CD14-positive monocyte (primary cell): ENCODE results near the gene GALK2. TPM values are rescaled to one million over a fixed set of nuclear protein-coding genes. Genes with fewer than 3 reads are reported as not detected.

Source experiments
- DNase-seq, 3 donors: peaks; one replicate each; pipeline ENCODE4 v3.0.0-alpha.2; 2011 to 2022
- H2AFZ ChIP-seq: 2 replicates; pipeline ENCODE4 v1.6.0; 2012; ENCODE audit warnings: mild to moderate bottlenecking, low read depth, low read length, inconsistent platforms; ENCODE audit not compliant: insufficient read depth, poor library complexity, severe bottlenecking
- H3K27ac ChIP-seq, 2 donors: 1 replicate in 1 of 2; 2 replicates in 1 of 2; pipeline ENCODE4 v1.5.1; 2012 to 2013; ENCODE audit warnings: low read length in 2 of 2, control low read depth in 1 of 2, inconsistent platforms in 1 of 2, low read depth in 1 of 2, mild to moderate bottlenecking in 1 of 2
- H3K27me3 ChIP-seq, 2 donors: one replicate each; pipeline versions ENCODE4 v1.6.0 to v1.6.1; 2011 to 2013; ENCODE audit warnings: low read length in 2 of 2; ENCODE audit not compliant: control insufficient read depth in 2 of 2, insufficient read depth in 2 of 2
- H3K36me3 ChIP-seq, 2 donors: replicated peaks in 1 of 2; 1 replicate in 1 of 2; 2 replicates in 1 of 2; pipeline versions ENCODE4 v1.5.1 to v1.6.1; 2012 to 2013; ENCODE audit warnings: low read length in 2 of 2, control low read depth in 1 of 2, inconsistent platforms in 1 of 2, mild to moderate bottlenecking in 1 of 2; ENCODE audit not compliant: insufficient read depth in 2 of 2, control insufficient read depth in 1 of 2
- H3K4me1 ChIP-seq, 2 donors: 1 replicate in 1 of 2; 2 replicates in 1 of 2; pipeline versions ENCODE4 v1.5.1 to v1.6.1; 2012 to 2013; ENCODE audit warnings: low read length in 2 of 2, control low read depth in 1 of 2, inconsistent platforms in 1 of 2, mild to moderate bottlenecking in 1 of 2, moderate library complexity in 1 of 2; ENCODE audit not compliant: insufficient read depth in 2 of 2, control insufficient read depth in 1 of 2
- H3K4me2 ChIP-seq: replicated peaks from 2 replicates; pipeline ENCODE3; 2012; ENCODE audit warnings: low read length, moderate library complexity, mild to moderate bottlenecking; ENCODE audit not compliant: poor library complexity, severe bottlenecking; ENCODE audit errors: extremely low read depth
- H3K4me3 ChIP-seq, 3 experiments: fragments of 200-600 bp in 1 of 3; sonication (generic) in 1 of 3; replicated peaks in 1 of 3; 1 replicate in 2 of 3; 2 replicates in 1 of 3; pipeline ENCODE4 v1.5.1; 2011 to 2013; ENCODE audit warnings: low read length in 3 of 3, mild to moderate bottlenecking in 3 of 3, control low read depth in 2 of 3, low read depth in 2 of 3, inconsistent platforms in 1 of 3, moderate library complexity in 1 of 3
- H3K79me2 ChIP-seq: 2 replicates; pipeline ENCODE4 v1.6.0; 2012; ENCODE audit warnings: mild to moderate bottlenecking, control low read depth, inconsistent platforms, low read length, moderate library complexity; ENCODE audit not compliant: insufficient read depth
- H3K9ac ChIP-seq: 2 replicates; pipeline ENCODE4 v1.6.0; 2017; ENCODE audit warnings: low read length, mild to moderate bottlenecking; ENCODE audit not compliant: insufficient read depth, poor library complexity, severe bottlenecking
- H3K9me3 ChIP-seq, 2 donors: replicated peaks in 1 of 2; 1 replicate in 1 of 2; 2 replicates in 1 of 2; pipeline versions ENCODE4 v1.5.1 to v1.6.1; 2012 to 2013; ENCODE audit warnings: low read length in 2 of 2, control low read depth in 1 of 2; ENCODE audit not compliant: control insufficient read depth in 1 of 2, insufficient read depth in 1 of 2
- H4K20me1 ChIP-seq: 2 replicates; pipeline ENCODE4 v1.6.0; 2012; ENCODE audit warnings: mild to moderate bottlenecking, low read length, control low read depth, moderate library complexity; ENCODE audit not compliant: insufficient read depth
- H3K27ac Mint-ChIP-seq, 7 donors: one replicate each; pipeline ENCODE4 v1.8.0; 2020; ENCODE audit warnings: mild to moderate bottlenecking in 7 of 7, mixed read lengths in 7 of 7, moderate library complexity in 6 of 7, inconsistent platforms in 2 of 7
- H3K27me3 Mint-ChIP-seq, 3 donors: one replicate each; pipeline ENCODE4 v1.8.0; 2021 to 2022; ENCODE audit warnings: low read depth in 3 of 3, mild to moderate bottlenecking in 3 of 3, mixed read lengths in 3 of 3, moderate library complexity in 3 of 3, inconsistent platforms in 1 of 3
- H3K36me3 Mint-ChIP-seq, 2 donors: one replicate each; pipeline ENCODE4 v1.8.0; 2020; ENCODE audit warnings: mixed read lengths in 2 of 2, inconsistent platforms in 1 of 2, mild to moderate bottlenecking in 1 of 2
- H3K4me1 Mint-ChIP-seq: one replicate; pipeline ENCODE4 v1.8.0; 2020; ENCODE audit warnings: mild to moderate bottlenecking, mixed read lengths
- H3K4me3 Mint-ChIP-seq, 2 donors: one replicate each; pipeline ENCODE4 v1.8.0; 2020; ENCODE audit warnings: mild to moderate bottlenecking in 2 of 2, mixed read lengths in 2 of 2, moderate library complexity in 1 of 2
- H3K9me3 Mint-ChIP-seq, 7 donors: one replicate each; pipeline ENCODE4 v1.8.0; 2020 to 2022; ENCODE audit warnings: mixed read lengths in 7 of 7, mild to moderate bottlenecking in 6 of 7, moderate library complexity in 6 of 7, inconsistent platforms in 2 of 7
- CTCF ChIP-seq: fragments of 200-600 bp; IDR thresholded peaks from one replicate; pipeline ENCODE4 v1.8.0; 2022; ENCODE audit warnings: antibody characterized with exemption, mild to moderate bottlenecking
- WGBS: methylation state at CpG from one replicate; pipeline ENCODE4 v1.1.5; 2013; ENCODE audit warnings: missing lambda C conversion rate; ENCODE audit not compliant: insufficient coverage; 5-methylcytosine and 5-hydroxymethylcytosine counted together
- intact Hi-C, 2 donors: fragments of 100-400 bp; cut with micrococcal nuclease; formaldehyde crosslinking; loops; one replicate each; pipeline versions ENCODE4 v1.15.0 to v1.15.1; 2023
- polyA plus RNA-seq, 3 donors: library from polyadenylated mRNA; depleted of rRNA in 1 of 3; unstranded in 2 of 3; stranded (reverse) in 1 of 3; fragments of 300-500 nt in 2 of 3; fragments of >200 nt in 1 of 3; fragmentation: Illumina TruSeq in 2 of 3; gene quantifications; 1 replicate in 2 of 3; 2 replicates in 1 of 3; pipeline ENCODE4 v1.2.3, GENCODE V29; 2012 to 2021

Gene GALK2
- polyA plus RNA-seq, 3 donors = 14.2 to 16.9 (median 14.5) TPM

GRCh38 chr15:49227602-49228001 lies 57.6 kb downstream of the GALK2 start:
- peaks cover 0 to 1% (median 0%) of the 10 kb centered on the region in 3 donors for H3K27me3 Mint-ChIP-seq
- TF ChIP-seq CTCF = no peak
- no peak overlapping the region for H2AFZ ChIP-seq
- H3K9me3 Mint-ChIP-seq = peaks cover 25 to 40% (median 31%) of the 10 kb centered on the region in 7 donors
- H3K27me3 ChIP-seq = no peaks in the 10 kb centered on the region
- H3K4me2 ChIP-seq = no peak overlapping the region
- intact Hi-C loops = no loop called here
- peaks cover 43 to 57% of the 10 kb centered on the region in 2 donors for H3K36me3 Mint-ChIP-seq
- H3K79me2 ChIP-seq = peaks cover 23% of the 10 kb centered on the region
- H3K27ac Mint-ChIP-seq = no peak overlapping the region
- no peaks in the 10 kb centered on the region for H4K20me1 ChIP-seq
- DNase-seq = no peak
- no peak overlapping the region for H3K27ac ChIP-seq
- H3K4me3 ChIP-seq = no peak overlapping the region
- H3K4me1 Mint-ChIP-seq = peaks cover 14% of the 10 kb centered on the region
- no peak overlapping the region for H3K4me3 Mint-ChIP-seq
- H3K4me1 ChIP-seq = peaks cover 7 to 10% of the 10 kb centered on the region in 2 donors
- peaks cover 25% of the 10 kb centered on the region in 2 donors for H3K9me3 ChIP-seq
- no peak overlapping the region for H3K9ac ChIP-seq
- H3K36me3 ChIP-seq = peaks cover 4 to 57% of the 10 kb centered on the region in 2 donors

GRCh38 chr15:49229922-49230321 lies 59.9 kb downstream of the GALK2 start:
- Histone ChIP-seq H3K27me3 (no peaks in the 10 kb centered on the region), H3K27ac (no peak overlapping the region), H4K20me1 (no peaks in the 10 kb centered on the region), H3K79me2 (peaks cover 19% of the 10 kb centered on the region), H3K4me1 (peaks cover 15 to 20% of the 10 kb centered on the region in 2 donors), H3K9me3 (peaks cover 25% of the 10 kb centered on the region in 2 donors), H3K9ac (no peak overlapping the region), H3K4me3 (no peak overlapping the region), H3K4me2 (no peak overlapping the region), H3K36me3 (peaks cover 4 to 56% of the 10 kb centered on the region in 2 donors), H2AFZ (no peak overlapping the region)
- Mint-ChIP-seq H3K4me1 (peaks cover 25% of the 10 kb centered on the region), H3K4me3 (no peak overlapping the region), H3K9me3 (peaks cover 29 to 43% (median 36%) of the 10 kb centered on the region in 7 donors), H3K36me3 (peaks cover 50 to 70% of the 10 kb centered on the region in 2 donors), H3K27me3 (peaks cover 0 to 1% (median 0%) of the 10 kb centered on the region in 3 donors), H3K27ac (peak overlapping the region in 1 of 7 donors; percentile 4)
- DNase-seq = no peak
- WGBS = 92% methylated on average over 4 of the region's 5 CpGs
- intact Hi-C loops = loop anchor here (10.0 kb wide), 1 partner anchor 915 kb away; no protein-coding TSS in a partner anchor
- no peak for TF ChIP-seq CTCF
